Heart left ventricle (tissue), 16 donors: ENCODE measurements around the gene SGTA. TPM values are rescaled to one million over a fixed set of nuclear protein-coding genes. Genes with fewer than 3 reads are reported as not detected.

Experiments used
- ATAC-seq, 4 donors: fragments of 200-7000 bp; cut with Tn5 transposase; one replicate each; pipeline ENCODE4 v1.9.1; 2020 to 2022; ENCODE audit warnings: moderate library complexity in 4 of 4, mild to moderate bottlenecking in 3 of 4, moderate number of reproducible peaks in 1 of 4
- DNase-seq, 5 donors: peaks; one replicate each; pipeline ENCODE4 v3.0.0-alpha.2; 2020
- H3K27ac ChIP-seq, 12 donors: fragments of 200-600 bp; sonication (generic) in 4 of 12; one replicate each; pipeline versions ENCODE4 v1.5.0 to v1.8.0; 2016 to 2022; ENCODE audit warnings: mild to moderate bottlenecking in 2 of 12
- H3K27me3 ChIP-seq, 9 donors: fragments of 200-600 bp; sonication (generic) in 2 of 9; one replicate each; pipeline versions ENCODE4 v1.5.1 to v1.8.0; 2016 to 2022; ENCODE audit warnings: mild to moderate bottlenecking in 3 of 9
- H3K36me3 ChIP-seq, 9 donors: fragments of 200-600 bp; sonication (generic) in 2 of 9; one replicate each; pipeline versions ENCODE4 v1.5.0 to v1.8.0; 2018 to 2022; ENCODE audit warnings: mild to moderate bottlenecking in 2 of 9
- H3K4me1 ChIP-seq, 12 donors: fragments of 200-600 bp; sonication (generic) in 4 of 12; one replicate each; pipeline versions ENCODE4 v1.5.0 to v1.8.0; 2016 to 2022; ENCODE audit warnings: mild to moderate bottlenecking in 3 of 12
- H3K4me3 ChIP-seq, 12 donors: fragments of 200-600 bp; sonication (generic) in 4 of 12; one replicate each; pipeline versions ENCODE4 v1.5.0 to v1.8.0; 2017 to 2022; ENCODE audit warnings: mild to moderate bottlenecking in 9 of 12, moderate library complexity in 4 of 12
- H3K9me3 ChIP-seq, 12 donors: fragments of 200-600 bp; sonication (generic) in 4 of 12; one replicate each; pipeline versions ENCODE4 v1.5.0 to v1.8.0; 2016 to 2022; ENCODE audit warnings: mild to moderate bottlenecking in 1 of 12
- POLR2A ChIP-seq, 2 donors: fragments of 450-650 bp; IDR thresholded peaks; one replicate each; pipeline ENCODE4 v1.6.1; 2017; ENCODE audit warnings: antibody characterized with exemption in 2 of 2, mild to moderate bottlenecking in 2 of 2, moderate library complexity in 2 of 2
- WGBS, 4 donors: extraction: QIAGEN DNeasy Blood & Tissue Kit in 2 of 4; methylation state at CpG; one replicate each; pipeline versions ENCODE4 v1.1.5 to v1.1.7; 2013 to 2018; 5-methylcytosine and 5-hydroxymethylcytosine counted together
- intact Hi-C, 10 donors: fragments of 100-400 bp; cut with DNase I; formaldehyde crosslinking; loops; one replicate each; pipeline versions ENCODE4 v1.11.1 to v1.14.2; 2022
- polyA plus RNA-seq, 2 donors: library from polyadenylated mRNA; stranded (reverse); fragments of 200-250 nt; gene quantifications; one replicate each; pipeline ENCODE4 v1.2.3, GENCODE V29; 2013
- total RNA-seq, 9 donors: library from RNA; depleted of rRNA in 2 of 9; stranded (reverse); fragments of >200 nt in 2 of 9; fragmentation: NEBNext Ultra II Directional in 3 of 9; extraction: Animal tissue kit (Norgen Biotek cat#: 25700) in 3 of 9; gene quantifications; one replicate each; pipeline versions ENCODE4 v1.1.0 to v1.2.4, GENCODE V29; 2016 to 2023
- TF ChIP-seq, protein P1 (sequence below), 12 donors: fragments of 200-600 bp; sonication (generic) in 4 of 12; IDR thresholded peaks; one replicate each; pipeline versions ENCODE4 v1.5.0 to v1.8.0; 2018 to 2022; ENCODE audit warnings: antibody characterized with exemption in 12 of 12, mild to moderate bottlenecking in 5 of 12
- donor health status: ischemic (EF 13 %, LVEDD 7.1; RV severe dilation, severe dysfunction).
- donor health status: healthy with polysubstance abuse.
- donor health status: DM: no; HTN: yes; CAD: no.
- donor health status: DM: no; HTN: no; CAD: no.
- donor health status: ischemic (EF 25% LVEDD 6.9; RV normal size, moderate dysfunction).
- donor health status: ischemic (EF 25% LVEDD 5.7; RV mildly dilated, moderate dysfunction).
- donor health status: healthy.
- donor health status: DM: yes; HTN: yes; CAD: no.
- donor health status: ischemic (EF 35%, LVEDD 5.7; RV mildly dilated, moderate dysfunction).
- donor health status: nonischemic (EF 11% LVEDD 7.7; RV severe dilation, severe dysfunction).
- donor health status: DM: yes; HTN: yes; CAD: no.
- donor health status: PGD.
- donor health status: ischemic (EF 29% LVEDD 5.4; RV normal size, mild dysfunction).
- donor health status: nonischemic (EF 23%, LVEDD 6.1; RV moderate dilation, normal function).

The SGTA gene
- total and polyA plus RNA-seq, 11 donors, result 47.4 to 125 (median 65.6) TPM

DNA sequence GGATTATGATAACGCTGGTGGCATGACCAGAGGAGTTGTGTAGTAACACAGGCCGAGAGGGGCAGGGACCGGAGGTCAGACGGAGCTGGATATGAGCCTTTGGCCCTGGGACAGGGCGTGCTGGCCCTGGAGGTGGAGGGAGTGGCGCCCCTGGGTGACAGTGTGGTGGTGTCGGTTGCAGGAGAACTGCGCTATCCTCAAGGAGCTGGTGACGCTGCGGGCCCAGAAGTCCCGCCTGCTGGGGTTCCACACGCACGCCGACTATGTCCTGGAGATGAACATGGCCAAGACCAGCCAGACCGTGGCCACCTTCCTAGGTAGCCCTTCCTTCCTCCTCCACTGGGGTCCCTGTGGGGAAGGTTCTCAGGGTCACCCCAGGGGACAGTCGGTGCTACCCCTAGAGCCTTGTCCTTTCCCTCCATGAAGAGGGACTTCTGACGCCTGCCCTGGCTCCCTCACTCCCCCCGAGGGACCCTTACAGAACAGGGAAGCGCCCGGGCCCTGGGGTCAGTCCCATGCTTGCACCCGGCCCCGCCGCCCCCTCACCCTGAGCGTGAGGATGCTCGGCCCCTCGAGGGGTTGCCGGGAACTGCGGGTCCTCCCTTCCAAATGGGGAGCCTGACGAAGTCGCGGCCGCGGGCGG lies 23.8 kb upstream of the SGTA start:
- Histone ChIP-seq H3K36me3 (peaks cover 0 to 60% (median 38%) of the 10 kb centered on the region in 9 donors), H3K4me1 (no peaks in the 10 kb centered on the region), H3K27ac (no peak overlapping the region), H3K9me3 (no peaks in the 10 kb centered on the region), H3K4me3 (no peak overlapping the region), H3K27me3 (no peaks in the 10 kb centered on the region)
- ATAC-seq (no peak), DNase-seq (peak in 3 of 5 donors; percentile 5 to 42 (median 20))
- 93 to 96% (median 95%) methylated on average over 30 to 34 of the region's 34 CpGs for WGBS, 4 donors
- intact Hi-C loops, result no loop called here
- no peak for TF ChIP-seq POLR2A (IDR thresholded peaks at IDR 0.05)
- TF ChIP-seq, protein P1, sequence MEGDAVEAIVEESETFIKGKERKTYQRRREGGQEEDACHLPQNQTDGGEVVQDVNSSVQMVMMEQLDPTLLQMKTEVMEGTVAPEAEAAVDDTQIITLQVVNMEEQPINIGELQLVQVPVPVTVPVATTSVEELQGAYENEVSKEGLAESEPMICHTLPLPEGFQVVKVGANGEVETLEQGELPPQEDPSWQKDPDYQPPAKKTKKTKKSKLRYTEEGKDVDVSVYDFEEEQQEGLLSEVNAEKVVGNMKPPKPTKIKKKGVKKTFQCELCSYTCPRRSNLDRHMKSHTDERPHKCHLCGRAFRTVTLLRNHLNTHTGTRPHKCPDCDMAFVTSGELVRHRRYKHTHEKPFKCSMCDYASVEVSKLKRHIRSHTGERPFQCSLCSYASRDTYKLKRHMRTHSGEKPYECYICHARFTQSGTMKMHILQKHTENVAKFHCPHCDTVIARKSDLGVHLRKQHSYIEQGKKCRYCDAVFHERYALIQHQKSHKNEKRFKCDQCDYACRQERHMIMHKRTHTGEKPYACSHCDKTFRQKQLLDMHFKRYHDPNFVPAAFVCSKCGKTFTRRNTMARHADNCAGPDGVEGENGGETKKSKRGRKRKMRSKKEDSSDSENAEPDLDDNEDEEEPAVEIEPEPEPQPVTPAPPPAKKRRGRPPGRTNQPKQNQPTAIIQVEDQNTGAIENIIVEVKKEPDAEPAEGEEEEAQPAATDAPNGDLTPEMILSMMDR (IDR thresholded peaks at IDR 0.05), result no peak

DNA sequence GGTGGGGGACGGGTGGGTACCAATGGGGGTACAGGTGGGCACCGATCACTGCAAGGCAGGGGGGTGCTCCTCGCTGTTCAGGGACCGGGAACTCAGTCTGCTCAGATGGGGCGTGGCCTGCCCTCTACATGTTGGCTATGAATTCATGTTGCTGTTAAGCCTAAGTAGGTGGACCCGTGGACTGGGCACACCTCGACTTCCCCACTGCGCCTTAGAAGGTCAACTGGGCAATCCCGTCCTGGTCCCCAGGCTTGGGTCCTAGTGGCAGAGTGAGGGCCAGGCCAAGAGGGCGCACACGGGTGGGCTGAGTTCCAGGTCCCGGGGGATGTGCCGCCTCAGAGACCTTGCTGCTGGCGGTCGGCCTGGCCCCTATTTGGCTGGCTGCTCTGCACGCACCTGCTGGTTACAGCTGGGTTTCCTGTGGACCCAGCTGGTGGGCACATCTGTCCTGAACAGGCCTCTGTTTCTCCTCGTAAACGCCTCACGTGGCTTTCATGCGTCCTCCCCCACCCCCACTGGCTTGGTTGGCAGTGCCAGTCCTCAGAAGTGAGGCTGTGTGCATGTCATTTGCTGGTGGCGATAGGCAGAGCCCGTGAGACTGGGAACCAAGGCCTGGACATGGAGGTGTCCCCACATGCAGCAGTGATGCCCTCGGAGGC lies 23.0 kb upstream of the SGTA start:
- Histone ChIP-seq H3K9me3 (no peaks in the 10 kb centered on the region), H3K27ac (no peak overlapping the region), H3K36me3 (peaks cover 0 to 66% (median 38%) of the 10 kb centered on the region in 9 donors), H3K27me3 (no peaks in the 10 kb centered on the region), H3K4me3 (no peak overlapping the region), H3K4me1 (no peaks in the 10 kb centered on the region)
- TF ChIP-seq, protein P1 (IDR thresholded peaks at IDR 0.05), result no peak
- no peak for TF ChIP-seq POLR2A (IDR thresholded peaks at IDR 0.05)
- DNase-seq (peak in 1 of 5 donors; percentile 54), ATAC-seq (no peak)
- intact Hi-C loops, result no loop called here
- 95 to 96% (median 95%) methylated on average over 21 to 23 of the region's 23 CpGs for WGBS, 4 donors

DNA sequence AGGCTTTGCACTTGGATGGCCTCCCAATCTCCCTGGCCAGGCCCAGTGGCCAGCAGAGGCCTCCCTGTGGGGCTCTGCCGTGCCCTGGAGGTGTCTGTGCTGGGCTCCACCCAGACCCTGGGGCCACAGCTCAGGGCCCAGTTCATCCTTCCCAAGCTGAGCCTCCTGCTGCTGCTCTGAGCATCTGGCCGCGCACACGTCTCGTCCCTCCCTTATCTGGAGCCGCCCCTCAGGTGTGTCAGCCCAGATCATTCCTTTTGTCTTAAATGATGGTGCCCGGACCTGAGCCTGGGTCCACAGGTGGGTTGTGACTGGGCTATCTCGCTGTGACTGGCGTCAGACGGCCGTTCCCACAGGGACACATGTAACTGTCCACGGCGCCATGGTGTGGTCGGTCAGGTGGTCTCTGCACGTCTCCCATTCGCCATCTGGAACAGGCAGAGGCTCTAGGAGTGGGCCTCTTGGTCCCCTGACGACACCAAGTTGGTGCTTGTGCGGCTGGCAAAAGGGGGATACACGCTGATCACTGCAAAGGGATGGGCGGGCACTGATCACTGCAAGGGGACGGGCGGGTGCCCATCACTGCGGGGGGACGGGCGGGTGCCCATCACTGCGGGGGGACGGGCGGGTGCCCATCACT lies 22.3 kb upstream of the SGTA start:
- ATAC-seq, result no peak
- H3K36me3 ChIP-seq, result peaks cover 0 to 65% (median 32%) of the 10 kb centered on the region in 9 donors
- no peak overlapping the region for H3K27ac ChIP-seq
- H3K4me3 ChIP-seq, result no peak overlapping the region
- peak in 2 of 5 donors; percentile 20 to 41 for DNase-seq
- H3K27me3 ChIP-seq, result no peaks in the 10 kb centered on the region
- intact Hi-C loops, result no loop called here
- 96 to 98% (median 97%) methylated on average over 9 to 28 of the region's 28 CpGs for WGBS, 4 donors
- no peaks in the 10 kb centered on the region for H3K4me1 ChIP-seq
- TF ChIP-seq, protein P1 (IDR thresholded peaks at IDR 0.05), result no peak
- no peak for TF ChIP-seq POLR2A (IDR thresholded peaks at IDR 0.05)
- no peaks in the 10 kb centered on the region for H3K9me3 ChIP-seq
